Measurements from ENCODE around the gene STAMBP. TPM values are rescaled to one million over a fixed set of nuclear protein-coding genes. Genes with fewer than 3 reads are reported as not detected.

The STAMBP gene
- total and polyA plus RNA-seq, 3 experiments from 2014 or later = 47.8 to 71.9 (median 71.7) TPM

DNA sequence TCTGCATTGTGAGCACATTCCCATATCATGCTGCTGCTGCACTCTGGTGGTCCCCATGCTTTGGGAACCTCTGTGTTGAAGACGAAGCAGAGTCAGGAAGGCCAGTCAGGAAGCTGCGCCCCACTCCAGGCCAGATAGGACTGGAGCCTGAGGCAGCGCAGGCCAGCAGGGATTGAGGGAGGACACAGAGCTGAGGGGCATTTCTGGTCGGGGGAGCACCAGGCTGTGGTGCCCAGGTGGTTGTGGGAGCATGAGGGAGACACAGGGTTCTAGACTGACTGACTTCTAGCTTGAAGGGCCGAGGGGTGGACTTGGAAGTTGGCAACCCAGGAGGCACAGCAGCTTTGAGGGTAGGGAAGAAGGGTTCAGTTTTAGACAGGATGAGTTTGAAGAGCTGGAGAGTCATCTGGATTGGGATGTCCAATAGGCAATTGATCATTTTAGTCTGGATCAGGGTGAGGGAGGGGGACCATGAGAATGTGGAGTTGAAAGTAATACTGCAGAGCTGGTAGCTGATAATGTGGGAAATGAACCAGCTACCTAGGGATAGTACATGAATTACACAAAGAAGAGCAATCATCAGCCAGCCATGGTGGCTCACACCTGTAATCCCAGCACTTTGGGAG is 62.6 kb downstream of the STAMBP start:
- H3K36me3 Mint-ChIP-seq = no peaks in the 10 kb centered on the region

DNA sequence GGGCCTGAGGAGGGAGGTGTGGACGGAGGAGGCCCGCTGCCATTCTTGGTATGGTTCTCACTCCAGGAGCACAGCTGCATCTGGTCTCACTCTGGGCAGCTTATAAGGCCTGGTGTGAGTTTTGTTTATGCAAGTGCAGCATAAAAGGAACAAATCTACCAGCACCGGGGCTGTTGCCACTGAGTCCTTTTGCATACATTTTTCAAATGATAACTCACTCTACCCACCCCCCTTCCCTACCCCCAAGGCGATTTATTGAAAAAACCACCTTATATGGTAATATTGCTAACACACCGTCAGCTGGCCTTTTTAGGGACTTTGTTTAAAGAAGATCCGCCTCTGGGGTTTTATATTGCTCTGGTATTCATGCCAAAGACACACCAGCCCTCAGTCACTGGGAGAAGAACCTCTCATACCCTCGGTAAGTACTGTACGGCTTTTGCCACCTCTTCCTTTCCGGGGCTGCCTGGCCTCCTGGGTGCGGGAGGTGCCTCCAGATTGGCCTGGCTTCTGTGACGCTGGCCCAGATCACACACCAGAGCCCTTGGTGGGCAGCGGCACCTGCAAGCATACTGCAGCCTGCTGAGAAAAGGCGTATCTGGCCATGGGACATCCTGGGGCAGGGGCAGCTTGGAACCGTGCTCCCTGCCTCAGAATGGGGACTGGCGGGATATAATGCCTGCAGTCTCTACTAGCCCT is 64.0 kb downstream of the STAMBP start, which contains the start of gene ACTG2:
Gene ACTG2 (plus strand): TSS at position 378 of the 699 bp plus-strand sequence. CDS start 8,304 bp downstream, outside the sequence.
- H3K36me3 ChIP-seq (ENCODE audit: insufficient read depth, low read length) = no peaks in the 10 kb centered on the region

More for the DNA sequence above, 62.6 kb downstream of the STAMBP start:
- H3K27ac ChIP-seq (ENCODE audit: low read depth, low read length) = no peak overlapping the region
- Mint-ChIP-seq H3K9me3 (no peaks in the 10 kb centered on the region), H3K4me1 (peaks cover 7 to 14% (median 14%) of the 10 kb centered on the region in 3 donors), H3K27me3 (peaks cover 4 to 6% of the 10 kb centered on the region in 2 donors), H3K27ac (peak overlapping the region in 1 of 8 donors; percentile 15), H3K4me3 (no peak overlapping the region)
- ChIA-PET CTCF (no interaction called here), POLR2A (no interaction called here)
- H3K36me3 ChIP-seq (ENCODE audit: insufficient read depth, low read length) = no peaks in the 10 kb centered on the region
- H3K4me3 ChIP-seq (ENCODE audit: low read length) = no peak overlapping the region
- no peaks in the 10 kb centered on the region for H3K27me3 ChIP-seq (ENCODE audit: insufficient read depth, low read length, poor library complexity, severe bottlenecking)
- no peaks in the 10 kb centered on the region for H3K9me3 ChIP-seq (ENCODE audit: low read length)
- DNase-seq = no peak
- H3K4me1 ChIP-seq (ENCODE audit: insufficient read depth, low read length) = peaks cover 8% of the 10 kb centered on the region

DNA sequence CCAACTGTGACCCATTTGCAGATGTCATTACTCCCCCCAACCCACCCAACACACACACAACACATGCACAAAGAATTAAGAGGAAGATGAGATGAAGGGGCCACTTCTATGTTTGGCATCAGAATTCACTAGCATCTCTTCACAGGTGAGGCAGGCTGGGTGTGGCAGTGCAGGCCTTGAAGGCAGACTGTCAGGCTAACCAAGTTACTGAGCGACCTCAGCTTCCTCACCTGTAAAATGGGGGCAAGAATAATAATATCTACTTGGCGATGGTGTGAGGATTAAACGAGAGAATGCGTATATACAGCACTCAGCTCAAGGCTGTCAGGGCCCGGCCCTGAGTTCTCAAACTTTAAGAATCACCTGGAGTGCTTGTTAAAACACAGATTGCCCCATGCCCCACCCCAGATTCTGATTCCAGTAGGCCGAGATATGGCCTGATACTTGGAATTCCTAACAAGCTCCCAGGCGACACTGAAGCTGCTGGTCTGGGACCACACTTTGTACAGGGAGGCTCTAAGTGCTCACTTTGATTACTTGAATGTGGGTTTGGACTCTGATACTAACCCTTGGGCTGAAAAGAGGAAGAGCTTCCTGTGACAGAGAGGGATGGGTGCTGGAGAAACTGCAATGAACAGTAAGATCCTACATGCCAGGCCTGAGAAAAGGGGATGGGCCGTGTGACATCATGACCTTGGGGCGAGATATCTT is 65.2 kb downstream of the STAMBP start:
- POLR2A ChIA-PET = no interaction called here
- H3K4me1 Mint-ChIP-seq = peaks cover 12 to 24% (median 23%) of the 10 kb centered on the region in 3 donors
- no peak overlapping the region for H3K4me3 Mint-ChIP-seq
- no peaks in the 10 kb centered on the region for H3K9me3 Mint-ChIP-seq
- H3K4me3 ChIP-seq (ENCODE audit: low read length) = no peak overlapping the region
- H3K27ac Mint-ChIP-seq = peak overlapping the region in 6 of 8 donors; percentile 17 to 90 (median 52)
- peaks cover 0 to 3% of the 10 kb centered on the region in 2 donors for H3K27me3 Mint-ChIP-seq
- peaks cover 21% of the 10 kb centered on the region for H3K4me1 ChIP-seq (ENCODE audit: insufficient read depth, low read length)
- H3K9me3 ChIP-seq (ENCODE audit: low read length) = no peaks in the 10 kb centered on the region
- H3K27ac ChIP-seq (ENCODE audit: low read depth, low read length) = no peak overlapping the region
- CTCF ChIA-PET = interaction anchor here (1.1 kb wide), 1 partner anchor 29 kb away, joined by 3 read pairs; no protein-coding TSS in a partner anchor
- no peaks in the 10 kb centered on the region for H3K36me3 ChIP-seq (ENCODE audit: insufficient read depth, low read length)
- no peaks in the 10 kb centered on the region for H3K36me3 Mint-ChIP-seq
- H3K27me3 ChIP-seq (ENCODE audit: insufficient read depth, low read length, poor library complexity, severe bottlenecking) = no peaks in the 10 kb centered on the region
- DNase-seq = no peak

More for the DNA sequence above, 64.0 kb downstream of the STAMBP start, which contains the start of gene ACTG2:
- Histone ChIP-seq H3K4me1 (ENCODE audit: insufficient read depth, low read length) (peaks cover 21% of the 10 kb centered on the region), H3K9me3 (ENCODE audit: low read length) (no peaks in the 10 kb centered on the region), H3K4me3 (ENCODE audit: low read length) (no peak within 1 kb of the TSS), H3K27ac (ENCODE audit: low read depth, low read length) (no peak within 1 kb of the TSS), H3K27me3 (ENCODE audit: insufficient read depth, low read length, poor library complexity, severe bottlenecking) (no peaks in the 10 kb centered on the region)
- H3K27me3 Mint-ChIP-seq = peaks cover 0 to 3% of the 10 kb centered on the region in 2 donors
- H3K36me3 Mint-ChIP-seq = no peaks in the 10 kb centered on the region
- H3K4me1 Mint-ChIP-seq = peaks cover 15 to 26% (median 24%) of the 10 kb centered on the region in 3 donors
- no peak within 1 kb of the TSS for H3K4me3 Mint-ChIP-seq
- H3K9me3 Mint-ChIP-seq = no peaks in the 10 kb centered on the region
- CTCF ChIA-PET = no interaction called here
- peak within 1 kb of the TSS in 1 of 8 donors; percentile 66 for H3K27ac Mint-ChIP-seq
- no peak for DNase-seq
- POLR2A ChIA-PET = no interaction called here

DNA sequence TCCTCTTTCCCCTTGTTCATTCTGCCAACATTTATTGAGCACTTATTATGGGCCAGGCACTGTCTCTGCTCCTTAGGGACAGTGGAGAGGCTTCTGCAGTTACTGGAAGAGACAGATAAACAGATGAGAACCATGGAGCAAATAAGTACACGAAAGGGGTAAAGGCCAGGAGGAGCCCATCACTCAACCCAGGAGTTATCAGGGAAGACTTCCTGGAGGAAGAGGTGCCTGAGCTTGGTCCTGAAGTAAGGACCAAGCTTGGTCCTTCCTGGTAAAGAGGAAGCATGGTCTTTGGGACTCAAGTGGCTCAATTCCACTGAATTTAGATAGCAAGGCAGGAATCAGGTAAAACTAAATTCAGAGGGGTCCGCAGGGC is 65.7 kb downstream of the STAMBP start:
- Histone ChIP-seq H3K9me3 (ENCODE audit: low read length) (no peaks in the 10 kb centered on the region), H3K27me3 (ENCODE audit: insufficient read depth, low read length, poor library complexity, severe bottlenecking) (no peaks in the 10 kb centered on the region), H3K4me1 (ENCODE audit: insufficient read depth, low read length) (peaks cover 21% of the 10 kb centered on the region), H3K4me3 (ENCODE audit: low read length) (no peak overlapping the region), H3K27ac (ENCODE audit: low read depth, low read length) (no peak overlapping the region), H3K36me3 (ENCODE audit: insufficient read depth, low read length) (no peaks in the 10 kb centered on the region)
- peak overlapping the region in 6 of 8 donors; percentile 17 to 90 (median 44) for H3K27ac Mint-ChIP-seq
- H3K36me3 Mint-ChIP-seq = no peaks in the 10 kb centered on the region
- CTCF ChIA-PET = interaction anchor here (1.1 kb wide), 1 partner anchor 29 kb away, joined by 3 read pairs; no protein-coding TSS in a partner anchor
- peaks cover 12 to 24% (median 23%) of the 10 kb centered on the region in 3 donors for H3K4me1 Mint-ChIP-seq
- POLR2A ChIA-PET = interaction anchor here (1.0 kb wide), 1 partner anchor 33 kb away, joined by 3 read pairs; no protein-coding TSS in a partner anchor
- H3K4me3 Mint-ChIP-seq = no peak overlapping the region
- peaks cover 0 to 3% of the 10 kb centered on the region in 2 donors for H3K27me3 Mint-ChIP-seq
- no peaks in the 10 kb centered on the region for H3K9me3 Mint-ChIP-seq
- no peak for DNase-seq

DNA sequence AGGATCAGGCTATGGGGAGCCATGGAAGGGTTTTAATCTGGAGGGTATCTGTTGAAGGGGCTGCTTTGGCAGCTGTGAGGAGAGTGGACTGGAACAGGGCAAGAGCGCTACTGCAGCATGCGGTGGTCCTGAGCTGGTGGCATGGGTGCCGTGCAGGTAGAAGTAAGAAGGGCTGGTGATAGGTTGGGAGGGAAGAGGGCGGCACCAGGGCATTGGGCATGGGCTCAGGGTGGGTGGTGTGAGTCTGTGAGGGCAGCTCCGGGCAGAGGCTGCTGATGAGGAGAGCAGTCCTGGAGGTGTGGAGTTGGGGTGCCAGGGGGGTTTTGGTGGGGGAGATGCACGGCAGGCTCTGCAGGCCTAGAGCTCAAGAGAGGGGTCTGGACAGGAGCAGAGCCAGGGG is 66.1 kb downstream of the STAMBP start:
- Histone ChIP-seq H3K36me3 (ENCODE audit: insufficient read depth, low read length) (no peaks in the 10 kb centered on the region), H3K4me3 (ENCODE audit: low read length) (no peak overlapping the region), H3K4me1 (ENCODE audit: insufficient read depth, low read length) (peaks cover 21% of the 10 kb centered on the region), H3K27me3 (ENCODE audit: insufficient read depth, low read length, poor library complexity, severe bottlenecking) (no peaks in the 10 kb centered on the region), H3K27ac (ENCODE audit: low read depth, low read length) (no peak overlapping the region), H3K9me3 (ENCODE audit: low read length) (no peaks in the 10 kb centered on the region)
- no peak overlapping the region for H3K4me3 Mint-ChIP-seq
- ChIA-PET CTCF (interaction anchor here (1.1 kb wide), 1 partner anchor 29 kb away, joined by 3 read pairs; no protein-coding TSS in a partner anchor), POLR2A (interaction anchor here (1.0 kb wide), 1 partner anchor 32 kb away, joined by 3 read pairs; no protein-coding TSS in a partner anchor)
- H3K36me3 Mint-ChIP-seq = no peaks in the 10 kb centered on the region
- H3K27ac Mint-ChIP-seq = peak overlapping the region in 7 of 8 donors; percentile 18 to 100 (median 51)
- DNase-seq = no peak
- H3K4me1 Mint-ChIP-seq = peaks cover 12 to 24% (median 23%) of the 10 kb centered on the region in 3 donors
- peaks cover 0 to 3% of the 10 kb centered on the region in 2 donors for H3K27me3 Mint-ChIP-seq
- no peaks in the 10 kb centered on the region for H3K9me3 Mint-ChIP-seq

DNA sequence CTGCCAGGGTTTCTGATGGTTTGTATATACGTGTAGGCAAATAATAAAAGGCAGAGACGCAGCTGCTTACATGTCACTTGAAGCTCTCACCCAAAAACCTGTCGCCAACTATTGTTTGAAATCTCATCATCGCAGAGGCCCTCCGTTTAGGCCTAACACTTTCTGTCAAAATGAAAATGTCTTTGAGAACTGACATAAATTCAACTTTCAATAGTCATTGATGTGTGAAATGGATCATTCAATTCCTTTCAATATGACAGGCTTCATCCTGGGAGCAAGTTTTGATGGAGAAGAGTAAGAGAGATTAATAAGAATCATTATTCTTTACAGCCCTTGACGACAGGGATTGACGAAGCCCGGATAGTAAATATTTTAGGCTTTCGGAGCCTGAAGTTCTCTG is 66.7 kb downstream of the STAMBP start:
- peaks cover 12 to 24% (median 23%) of the 10 kb centered on the region in 3 donors for H3K4me1 Mint-ChIP-seq
- peaks cover 0 to 3% of the 10 kb centered on the region in 2 donors for H3K27me3 Mint-ChIP-seq

DNA sequence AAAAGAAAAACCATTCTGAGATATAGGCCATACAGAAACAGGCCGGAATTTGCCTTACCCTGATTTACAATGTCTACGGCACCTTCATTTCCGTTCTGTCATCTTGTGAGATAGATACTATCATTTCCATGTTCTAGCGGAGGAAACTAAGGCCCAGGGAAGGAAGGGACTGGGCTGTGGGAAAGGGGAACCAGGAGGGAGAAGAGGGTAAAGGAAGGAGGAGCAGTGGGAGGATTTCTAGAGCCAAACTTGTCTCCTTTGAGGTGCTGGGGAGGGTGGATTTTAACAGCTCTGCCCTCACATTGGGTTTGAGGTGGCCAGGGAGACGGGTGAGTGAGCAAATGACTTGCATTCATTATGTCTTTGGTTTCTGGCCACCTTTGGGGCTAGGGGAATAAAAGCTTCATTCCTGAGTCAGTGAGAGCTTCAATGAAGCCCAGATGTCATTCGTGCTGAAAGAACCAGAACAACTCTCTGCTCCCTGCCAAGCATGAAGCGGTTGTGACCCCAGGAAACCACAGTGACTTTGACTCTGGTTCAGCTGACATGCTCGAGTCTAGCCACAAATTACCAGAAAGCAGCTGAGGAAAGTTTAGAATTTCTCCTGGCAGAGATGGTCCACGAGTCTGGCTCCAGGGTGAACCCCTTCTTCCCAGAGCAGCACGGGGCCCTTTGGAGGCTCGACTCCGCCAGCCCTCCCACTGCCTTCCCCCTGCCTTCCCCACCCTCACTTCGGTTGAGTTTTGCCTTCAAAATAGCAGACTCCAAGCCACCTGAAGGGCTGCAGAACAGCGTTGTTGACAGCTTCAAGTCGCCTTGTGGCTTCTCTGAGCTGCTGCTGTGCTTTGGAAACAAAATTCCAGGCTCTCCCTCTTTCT is 67.8 kb downstream of the STAMBP start:
- H3K4me1 Mint-ChIP-seq = peaks cover 12 to 24% (median 23%) of the 10 kb centered on the region in 3 donors
- peaks cover 21% of the 10 kb centered on the region for H3K4me1 ChIP-seq (ENCODE audit: insufficient read depth, low read length)
- DNase-seq = peak in 4 of 5 donors; percentile 5 to 54 (median 40)
- peak overlapping the region; percentile 0 to 77 (median 45) for H3K4me3 Mint-ChIP-seq
- no peaks in the 10 kb centered on the region for H3K9me3 ChIP-seq (ENCODE audit: low read length)
- no peaks in the 10 kb centered on the region for H3K27me3 ChIP-seq (ENCODE audit: insufficient read depth, low read length, poor library complexity, severe bottlenecking)
- H3K4me3 ChIP-seq (ENCODE audit: low read length) = no peak overlapping the region
- POLR2A ChIA-PET = no interaction called here
- peak overlapping the region; percentile 70 to 100 (median 93) for H3K27ac Mint-ChIP-seq
- CTCF ChIA-PET = interaction anchor here (1.7 kb wide), 1 partner anchor 91 kb away, joined by 4 read pairs; no protein-coding TSS in a partner anchor
- H3K27ac ChIP-seq (ENCODE audit: low read depth, low read length) = no peak overlapping the region
- no peaks in the 10 kb centered on the region for H3K36me3 Mint-ChIP-seq
- no peaks in the 10 kb centered on the region for H3K9me3 Mint-ChIP-seq
- peaks cover 0 to 3% of the 10 kb centered on the region in 2 donors for H3K27me3 Mint-ChIP-seq
- H3K36me3 ChIP-seq (ENCODE audit: insufficient read depth, low read length) = no peaks in the 10 kb centered on the region

More for the DNA sequence above, 66.7 kb downstream of the STAMBP start:
- no peak overlapping the region for H3K4me3 Mint-ChIP-seq
- Histone ChIP-seq H3K36me3 (ENCODE audit: insufficient read depth, low read length) (no peaks in the 10 kb centered on the region), H3K9me3 (ENCODE audit: low read length) (no peaks in the 10 kb centered on the region), H3K27ac (ENCODE audit: low read depth, low read length) (no peak overlapping the region), H3K27me3 (ENCODE audit: insufficient read depth, low read length, poor library complexity, severe bottlenecking) (no peaks in the 10 kb centered on the region), H3K4me1 (ENCODE audit: insufficient read depth, low read length) (peaks cover 21% of the 10 kb centered on the region), H3K4me3 (ENCODE audit: low read length) (no peak overlapping the region)
- no peak for DNase-seq
- POLR2A ChIA-PET = interaction anchor here (1.0 kb wide), 1 partner anchor 32 kb away, joined by 3 read pairs; no protein-coding TSS in a partner anchor
- no peaks in the 10 kb centered on the region for H3K36me3 Mint-ChIP-seq
- CTCF ChIA-PET = no interaction called here
- peak overlapping the region in 5 of 8 donors; percentile 18 to 100 (median 76) for H3K27ac Mint-ChIP-seq
- H3K9me3 Mint-ChIP-seq = no peaks in the 10 kb centered on the region

Measured in CD8-positive, alpha-beta memory T cell (primary cell).